ENCODE results near the gene CCDC184. TPM values are rescaled to one million over a fixed set of nuclear protein-coding genes. Genes with fewer than 3 reads are reported as not detected.

The CCDC184 gene
- total RNA-seq, 1 donor from 2014 or later: 0.47 TPM

- Mint-ChIP-seq H3K27ac (ENCODE audit: unreplicated experiment) (no peak overlapping the region), H3K9me3 (ENCODE audit: low read depth) (no peaks in the 10 kb centered on the region), H3K4me1 (ENCODE audit: low read depth) (peaks cover 23% of the 10 kb centered on the region), H3K4me3 (ENCODE audit: unreplicated experiment) (no peak overlapping the region), H3K36me3 (ENCODE audit: low read depth) (no peaks in the 10 kb centered on the region), H3K27me3 (ENCODE audit: low read depth) (peaks cover 29% of the 10 kb centered on the region)
- TF ChIP-seq, protein P1, sequence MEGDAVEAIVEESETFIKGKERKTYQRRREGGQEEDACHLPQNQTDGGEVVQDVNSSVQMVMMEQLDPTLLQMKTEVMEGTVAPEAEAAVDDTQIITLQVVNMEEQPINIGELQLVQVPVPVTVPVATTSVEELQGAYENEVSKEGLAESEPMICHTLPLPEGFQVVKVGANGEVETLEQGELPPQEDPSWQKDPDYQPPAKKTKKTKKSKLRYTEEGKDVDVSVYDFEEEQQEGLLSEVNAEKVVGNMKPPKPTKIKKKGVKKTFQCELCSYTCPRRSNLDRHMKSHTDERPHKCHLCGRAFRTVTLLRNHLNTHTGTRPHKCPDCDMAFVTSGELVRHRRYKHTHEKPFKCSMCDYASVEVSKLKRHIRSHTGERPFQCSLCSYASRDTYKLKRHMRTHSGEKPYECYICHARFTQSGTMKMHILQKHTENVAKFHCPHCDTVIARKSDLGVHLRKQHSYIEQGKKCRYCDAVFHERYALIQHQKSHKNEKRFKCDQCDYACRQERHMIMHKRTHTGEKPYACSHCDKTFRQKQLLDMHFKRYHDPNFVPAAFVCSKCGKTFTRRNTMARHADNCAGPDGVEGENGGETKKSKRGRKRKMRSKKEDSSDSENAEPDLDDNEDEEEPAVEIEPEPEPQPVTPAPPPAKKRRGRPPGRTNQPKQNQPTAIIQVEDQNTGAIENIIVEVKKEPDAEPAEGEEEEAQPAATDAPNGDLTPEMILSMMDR (IDR thresholded peaks at IDR 0.05): no peak
- no peak for DNase-seq (ENCODE audit: low spot score)
These were observed 10.2 kb downstream of the CCDC184 start for GRCh38 chr12:48193623-48194022.

DNA sequence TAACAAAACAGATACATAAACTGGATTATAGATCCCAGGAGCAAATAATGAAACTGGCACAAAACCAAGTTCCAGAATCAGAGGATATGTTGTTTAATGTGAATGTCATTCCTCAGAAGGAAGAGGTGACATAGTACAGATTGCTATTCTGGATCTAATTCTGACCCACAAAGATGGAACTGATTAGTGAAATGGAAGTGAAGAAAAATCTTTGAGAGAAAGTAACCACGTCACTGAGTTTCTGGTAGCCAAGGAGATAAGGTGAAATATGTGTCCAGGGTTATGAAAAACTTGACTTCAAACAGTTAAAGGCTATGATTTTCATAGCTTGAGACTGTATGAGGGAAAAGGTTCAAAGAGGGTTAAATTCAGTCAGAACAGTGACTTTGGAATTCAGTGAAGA lies 11.4 kb downstream of the CCDC184 start:
- Mint-ChIP-seq H3K4me1 (ENCODE audit: low read depth) (peaks cover 25% of the 10 kb centered on the region), H3K27ac (ENCODE audit: unreplicated experiment) (no peak overlapping the region)

GRCh38 chr12:48197549-48197970 lies 14.1 kb downstream of the CCDC184 start:
- DNase-seq (ENCODE audit: low spot score): no peak
- Mint-ChIP-seq H3K27me3 (ENCODE audit: low read depth) (peaks cover 24% of the 10 kb centered on the region), H3K4me3 (ENCODE audit: unreplicated experiment) (peak overlapping the region; percentile 75), H3K4me1 (ENCODE audit: low read depth) (peaks cover 25% of the 10 kb centered on the region), H3K9me3 (ENCODE audit: low read depth) (peaks cover 7% of the 10 kb centered on the region), H3K27ac (ENCODE audit: unreplicated experiment) (peak overlapping the region; percentile 81), H3K36me3 (ENCODE audit: low read depth) (peaks cover 1% of the 10 kb centered on the region)
- TF ChIP-seq, protein P1 (IDR thresholded peaks at IDR 0.05): peak; percentile 79

More for the DNA sequence above, 11.4 kb downstream of the CCDC184 start:
- TF ChIP-seq, protein P1 (IDR thresholded peaks at IDR 0.05): no peak
- no peak for DNase-seq (ENCODE audit: low spot score)
- H3K36me3 Mint-ChIP-seq (ENCODE audit: low read depth): no peaks in the 10 kb centered on the region
- H3K4me3 Mint-ChIP-seq (ENCODE audit: unreplicated experiment): no peak overlapping the region
- no peaks in the 10 kb centered on the region for H3K9me3 Mint-ChIP-seq (ENCODE audit: low read depth)
- peaks cover 28% of the 10 kb centered on the region for H3K27me3 Mint-ChIP-seq (ENCODE audit: low read depth)

DNA sequence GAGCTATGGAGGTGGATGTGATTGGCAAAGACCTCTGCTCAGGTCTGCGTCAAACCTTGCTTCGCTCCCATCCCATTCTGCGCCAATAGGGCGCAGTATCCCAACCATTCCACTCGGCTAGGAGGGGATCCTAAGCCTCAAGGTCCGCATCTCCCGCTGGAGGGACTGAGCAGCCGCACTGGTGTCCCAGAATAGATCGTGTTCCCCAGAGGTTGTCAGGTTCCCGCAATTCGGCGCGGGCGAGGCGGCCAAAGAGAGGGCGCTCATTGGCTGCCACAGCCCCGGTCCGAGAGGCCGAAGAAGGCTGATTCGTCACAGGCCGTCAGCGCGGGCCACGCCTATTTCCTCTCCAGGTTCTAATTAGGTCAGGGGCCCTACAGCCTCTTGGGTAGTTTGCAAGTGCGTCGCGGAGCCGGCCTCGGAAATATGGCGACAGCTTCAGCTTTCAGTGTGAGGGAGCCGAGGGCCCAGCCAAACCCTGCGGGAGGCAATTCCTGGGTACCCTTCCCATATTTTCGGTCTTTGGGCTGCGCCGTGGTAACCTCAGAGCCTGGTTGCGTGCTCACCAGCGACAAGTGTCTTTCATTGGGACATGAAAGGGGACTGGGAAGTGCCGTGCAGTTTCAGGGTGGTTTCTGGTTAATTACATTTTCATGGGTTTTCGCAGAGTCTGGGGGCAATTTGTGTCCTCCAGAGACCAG lies 14.7 kb downstream of the CCDC184 start:
- H3K27ac Mint-ChIP-seq (ENCODE audit: unreplicated experiment): peak overlapping the region; percentile 81
- DNase-seq (ENCODE audit: low spot score): no peak
- H3K9me3 Mint-ChIP-seq (ENCODE audit: low read depth): peaks cover 12% of the 10 kb centered on the region
- peaks cover 1% of the 10 kb centered on the region for H3K36me3 Mint-ChIP-seq (ENCODE audit: low read depth)
- H3K4me1 Mint-ChIP-seq (ENCODE audit: low read depth): peaks cover 25% of the 10 kb centered on the region
- peaks cover 28% of the 10 kb centered on the region for H3K27me3 Mint-ChIP-seq (ENCODE audit: low read depth)
- H3K4me3 Mint-ChIP-seq (ENCODE audit: unreplicated experiment): peak overlapping the region; percentile 75
- TF ChIP-seq, protein P1 (IDR thresholded peaks at IDR 0.05): peak; percentile 32

GRCh38 chr12:48198672-48198971 lies 15.2 kb downstream of the CCDC184 start:
- Mint-ChIP-seq H3K27ac (ENCODE audit: unreplicated experiment) (peak overlapping the region; percentile 81), H3K9me3 (ENCODE audit: low read depth) (peaks cover 14% of the 10 kb centered on the region), H3K4me1 (ENCODE audit: low read depth) (peaks cover 25% of the 10 kb centered on the region), H3K4me3 (ENCODE audit: unreplicated experiment) (peak overlapping the region; percentile 75), H3K36me3 (ENCODE audit: low read depth) (peaks cover 1% of the 10 kb centered on the region), H3K27me3 (ENCODE audit: low read depth) (peaks cover 25% of the 10 kb centered on the region)
- TF ChIP-seq, protein P1 (IDR thresholded peaks at IDR 0.05): no peak
- no peak for DNase-seq (ENCODE audit: low spot score)
